Measurements from ENCODE around the gene PIK3C2G.

Gene PIK3C2G

GRCh38 chr12:18431771-18432170 lies 170.5 kb downstream of the PIK3C2G start:
- H3K36me3 ChIP-seq (ENCODE audit: insufficient read depth, low read length) = no peaks in the 10 kb centered on the region
- H4K20me1 ChIP-seq (ENCODE audit: insufficient read depth, low read length, poor library complexity, severe bottlenecking) = no peaks in the 10 kb centered on the region
- no peaks in the 10 kb centered on the region for H3K27me3 ChIP-seq (ENCODE audit: insufficient read depth, low read length, poor library complexity, severe bottlenecking)
- H3K9me2 ChIP-seq (replicated peaks; ENCODE audit: low read depth, low read length) = no peaks in the 10 kb centered on the region
- no peaks in the 10 kb centered on the region for H3K4me1 ChIP-seq (ENCODE audit: insufficient read depth, low read length, poor library complexity, severe bottlenecking)
- TF ChIP-seq EZH2phosphoT487 (IDR thresholded peaks at IDR 0.05; ENCODE audit: borderline replicate concordance) (no peak), CTCF (conservative IDR thresholded peaks at IDR 0.05; ENCODE audit: low read length) (no peak)
- H3K79me2 ChIP-seq (ENCODE audit: insufficient read depth, low read length) = no peaks in the 10 kb centered on the region
- H3K4me3 ChIP-seq (ENCODE audit: low read length, poor library complexity, severe bottlenecking) = no peak overlapping the region
- no peak overlapping the region for H3K9ac ChIP-seq (ENCODE audit: low read depth, low read length, poor library complexity, severe bottlenecking)
- H2AFZ ChIP-seq (ENCODE audit: low read length) = no peak overlapping the region
- no peak overlapping the region for H3K4me2 ChIP-seq (ENCODE audit: low read depth, low read length, poor library complexity, severe bottlenecking)
- no peaks in the 10 kb centered on the region for H3K9me3 ChIP-seq (ENCODE audit: insufficient read depth, low read depth, low read length)
- no peaks in the 10 kb centered on the region for H3F3A ChIP-seq (ENCODE audit: low read depth)

DNA sequence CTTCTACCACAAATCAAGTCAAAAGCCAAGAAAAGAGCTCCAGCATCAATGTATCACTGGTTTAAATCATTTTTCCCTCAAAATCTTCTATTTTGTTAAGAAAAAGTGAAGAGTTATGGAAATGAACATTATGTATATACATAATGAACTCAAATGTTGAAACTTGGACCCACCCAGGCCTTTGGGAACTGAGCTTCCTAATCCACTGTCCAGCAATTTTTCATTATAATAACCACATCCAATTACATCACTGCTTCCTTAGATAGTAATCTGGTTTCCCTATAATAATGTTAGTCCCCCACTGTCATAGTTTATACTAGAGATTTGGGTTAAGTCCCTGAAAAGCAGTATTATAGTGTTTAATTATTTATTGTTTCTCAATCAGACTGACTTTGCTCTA lies 170.9 kb downstream of the PIK3C2G start:
- H3K79me2 ChIP-seq (ENCODE audit: insufficient read depth, low read length) = no peaks in the 10 kb centered on the region
- no peaks in the 10 kb centered on the region for H3K36me3 ChIP-seq (ENCODE audit: insufficient read depth, low read length)
- H3K9me3 ChIP-seq (ENCODE audit: insufficient read depth, low read depth, low read length) = no peaks in the 10 kb centered on the region

DNA sequence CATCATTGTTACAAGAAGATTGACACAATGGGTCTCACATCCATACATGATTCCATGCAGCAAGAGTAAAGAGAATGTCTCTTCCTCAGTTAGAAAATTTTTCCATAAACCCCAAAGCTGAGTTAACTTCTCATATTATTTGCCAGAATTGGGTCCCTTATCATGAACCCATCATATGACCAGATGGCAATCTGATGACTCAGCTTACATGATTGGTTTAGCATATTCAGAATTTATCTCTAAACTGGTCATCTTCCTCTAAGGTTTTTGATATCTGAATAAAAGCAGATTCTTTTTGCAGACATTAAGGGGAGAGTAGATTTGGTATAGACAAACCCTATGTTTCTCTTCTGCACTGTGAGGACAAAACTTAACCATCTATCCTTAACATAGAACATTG lies 174.9 kb downstream of the PIK3C2G start:
- Histone ChIP-seq H3K27me3 (ENCODE audit: insufficient read depth, low read length, poor library complexity, severe bottlenecking) (no peaks in the 10 kb centered on the region), H3F3A (ENCODE audit: low read depth) (no peaks in the 10 kb centered on the region), H3K9ac (ENCODE audit: low read depth, low read length, poor library complexity, severe bottlenecking) (no peak overlapping the region), H3K4me1 (ENCODE audit: insufficient read depth, low read length, poor library complexity, severe bottlenecking) (no peaks in the 10 kb centered on the region), H3K36me3 (ENCODE audit: insufficient read depth, low read length) (no peaks in the 10 kb centered on the region), H2AFZ (ENCODE audit: low read length) (no peak overlapping the region), H3K4me3 (ENCODE audit: low read length, poor library complexity, severe bottlenecking) (no peak overlapping the region), H3K9me2 (replicated peaks; ENCODE audit: low read depth, low read length) (no peaks in the 10 kb centered on the region), H4K20me1 (ENCODE audit: insufficient read depth, low read length, poor library complexity, severe bottlenecking) (no peaks in the 10 kb centered on the region), H3K9me3 (ENCODE audit: insufficient read depth, low read depth, low read length) (no peaks in the 10 kb centered on the region), H3K4me2 (ENCODE audit: low read depth, low read length, poor library complexity, severe bottlenecking) (no peak overlapping the region), H3K79me2 (ENCODE audit: insufficient read depth, low read length) (no peaks in the 10 kb centered on the region)
- TF ChIP-seq EZH2phosphoT487 (IDR thresholded peaks at IDR 0.05; ENCODE audit: borderline replicate concordance) = no peak
- TF ChIP-seq CTCF (conservative IDR thresholded peaks at IDR 0.05; ENCODE audit: low read length) = no peak

More for the DNA sequence above, 170.9 kb downstream of the PIK3C2G start:
- no peaks in the 10 kb centered on the region for H3F3A ChIP-seq (ENCODE audit: low read depth)
- no peak overlapping the region for H3K4me3 ChIP-seq (ENCODE audit: low read length, poor library complexity, severe bottlenecking)
- H2AFZ ChIP-seq (ENCODE audit: low read length) = no peak overlapping the region
- no peaks in the 10 kb centered on the region for H4K20me1 ChIP-seq (ENCODE audit: insufficient read depth, low read length, poor library complexity, severe bottlenecking)
- no peaks in the 10 kb centered on the region for H3K4me1 ChIP-seq (ENCODE audit: insufficient read depth, low read length, poor library complexity, severe bottlenecking)
- TF ChIP-seq CTCF (conservative IDR thresholded peaks at IDR 0.05; ENCODE audit: low read length) = no peak
- TF ChIP-seq EZH2phosphoT487 (IDR thresholded peaks at IDR 0.05; ENCODE audit: borderline replicate concordance) = no peak
- no peaks in the 10 kb centered on the region for H3K9me2 ChIP-seq (replicated peaks; ENCODE audit: low read depth, low read length)
- no peak overlapping the region for H3K9ac ChIP-seq (ENCODE audit: low read depth, low read length, poor library complexity, severe bottlenecking)
- no peaks in the 10 kb centered on the region for H3K27me3 ChIP-seq (ENCODE audit: insufficient read depth, low read length, poor library complexity, severe bottlenecking)
- H3K4me2 ChIP-seq (ENCODE audit: low read depth, low read length, poor library complexity, severe bottlenecking) = no peak overlapping the region

Measured in Loucy (cell line).